Astrocyte of the spinal cord (primary cell): Measurements from ENCODE around the gene LRRC46.

Source experiments
- DNase-seq: peaks from one replicate; pipeline ENCODE4 v3.0.0; 2011; ENCODE audit warnings: low read depth, low spot score
- H3K4me3 ChIP-seq: 2 replicates; pipeline ENCODE4 v1.5.1; 2011; ENCODE audit warnings: low read depth, mild to moderate bottlenecking, low read length, moderate library complexity
- in situ Hi-C: cut with HindIII; loops from 2 replicates; pipeline ENCODE4 v1.10.0; 2017; ENCODE audit warnings: low sequenced_read_pairs
- TF ChIP-seq, protein P1 (sequence below): IDR thresholded peaks from 2 replicates; pipeline ENCODE4 v1.5.1; 2012; ENCODE audit warnings: low read depth, mild to moderate bottlenecking, low read length, inconsistent platforms

Gene LRRC46

GRCh38 chr17:47797797-47798196 is 33.7 kb upstream of the LRRC46 start:
- no peak for DNase-seq
- TF ChIP-seq, protein P1, sequence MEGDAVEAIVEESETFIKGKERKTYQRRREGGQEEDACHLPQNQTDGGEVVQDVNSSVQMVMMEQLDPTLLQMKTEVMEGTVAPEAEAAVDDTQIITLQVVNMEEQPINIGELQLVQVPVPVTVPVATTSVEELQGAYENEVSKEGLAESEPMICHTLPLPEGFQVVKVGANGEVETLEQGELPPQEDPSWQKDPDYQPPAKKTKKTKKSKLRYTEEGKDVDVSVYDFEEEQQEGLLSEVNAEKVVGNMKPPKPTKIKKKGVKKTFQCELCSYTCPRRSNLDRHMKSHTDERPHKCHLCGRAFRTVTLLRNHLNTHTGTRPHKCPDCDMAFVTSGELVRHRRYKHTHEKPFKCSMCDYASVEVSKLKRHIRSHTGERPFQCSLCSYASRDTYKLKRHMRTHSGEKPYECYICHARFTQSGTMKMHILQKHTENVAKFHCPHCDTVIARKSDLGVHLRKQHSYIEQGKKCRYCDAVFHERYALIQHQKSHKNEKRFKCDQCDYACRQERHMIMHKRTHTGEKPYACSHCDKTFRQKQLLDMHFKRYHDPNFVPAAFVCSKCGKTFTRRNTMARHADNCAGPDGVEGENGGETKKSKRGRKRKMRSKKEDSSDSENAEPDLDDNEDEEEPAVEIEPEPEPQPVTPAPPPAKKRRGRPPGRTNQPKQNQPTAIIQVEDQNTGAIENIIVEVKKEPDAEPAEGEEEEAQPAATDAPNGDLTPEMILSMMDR = no peak
- in situ Hi-C loops = no loop called here
- no peak overlapping the region for H3K4me3 ChIP-seq

DNA sequence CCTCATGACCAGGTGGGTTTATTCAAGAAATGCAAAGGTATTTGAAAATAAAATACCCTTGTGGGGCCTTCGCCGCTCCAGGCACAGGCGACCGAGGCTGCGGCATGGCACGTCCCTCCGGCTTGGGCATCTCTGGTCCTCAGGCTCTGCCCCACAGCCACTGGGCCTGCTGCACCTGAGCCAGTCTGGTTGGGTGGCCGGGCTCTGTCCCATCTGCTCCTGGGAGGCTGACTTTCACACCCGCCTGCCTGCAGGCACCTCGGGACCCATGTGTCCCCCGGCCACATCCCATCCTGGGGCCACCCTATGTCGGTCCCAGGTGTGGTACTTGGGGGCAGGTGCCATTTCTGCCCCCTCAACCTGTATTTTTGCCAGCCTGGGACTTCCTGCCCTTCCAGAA is 30.8 kb upstream of the LRRC46 start:
- no peak for DNase-seq
- in situ Hi-C loops = no loop called here
- no peak overlapping the region for H3K4me3 ChIP-seq
- TF ChIP-seq, protein P1 = no peak

DNA sequence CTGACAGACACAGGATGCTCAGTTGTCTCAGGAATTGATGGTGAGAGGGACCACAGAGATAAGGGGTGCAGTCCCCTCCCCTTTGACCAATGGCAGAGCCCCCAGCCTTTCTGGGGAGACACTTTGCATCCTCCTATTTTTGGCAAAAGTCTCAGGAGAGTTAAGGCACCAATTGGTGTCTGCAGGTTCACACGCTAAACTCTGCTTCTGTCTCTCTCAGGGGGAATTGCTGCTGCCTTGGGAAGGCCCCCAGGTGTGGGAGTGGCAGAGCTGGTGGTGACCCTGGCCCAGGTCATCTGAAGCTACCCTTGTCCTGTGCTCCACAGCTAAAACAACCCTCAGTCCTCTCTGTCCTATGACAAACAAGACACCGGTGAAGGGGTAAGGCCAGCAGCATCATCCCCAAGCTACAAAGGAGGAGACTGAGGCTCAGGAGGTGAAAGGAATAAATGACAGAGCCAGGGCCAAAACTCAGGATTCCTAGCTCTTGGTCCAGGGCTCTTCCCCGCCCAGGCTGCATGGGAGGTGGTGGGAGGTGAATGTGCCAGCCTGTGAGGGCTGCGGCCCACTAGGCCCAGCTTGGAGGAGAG is 30.2 kb upstream of the LRRC46 start:
- in situ Hi-C loops = no loop called here
- no peak overlapping the region for H3K4me3 ChIP-seq
- DNase-seq = no peak
- TF ChIP-seq, protein P1 = no peak

DNA sequence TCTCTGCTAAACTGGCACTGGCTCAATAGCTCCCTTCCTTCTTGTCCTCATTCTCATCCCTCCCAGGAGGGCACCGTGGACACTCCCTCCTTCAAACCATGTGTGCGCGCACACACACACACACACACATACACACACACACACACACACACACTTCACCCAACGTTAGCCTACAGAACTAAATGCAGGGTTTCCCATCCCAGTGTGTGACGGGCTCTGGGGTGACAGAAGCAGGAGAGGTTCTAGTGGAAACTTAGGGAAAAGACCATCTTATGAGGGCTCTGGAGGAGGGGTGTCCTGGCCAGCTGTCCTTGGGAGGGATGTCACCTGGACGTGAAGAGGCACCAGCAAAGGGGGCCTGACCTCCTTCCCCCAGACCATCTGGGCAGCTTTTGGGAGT is 29.6 kb upstream of the LRRC46 start:
- in situ Hi-C loops = no loop called here

GRCh38 chr17:47802341-47803022 is 29.0 kb upstream of the LRRC46 start:
- in situ Hi-C loops = no loop called here
- DNase-seq = peak; percentile 48
- no peak overlapping the region for H3K4me3 ChIP-seq
- TF ChIP-seq, protein P1 = peak; percentile 74

More for the DNA sequence above, 29.6 kb upstream of the LRRC46 start:
- no peak overlapping the region for H3K4me3 ChIP-seq
- DNase-seq = no peak
- TF ChIP-seq, protein P1 = no peak

DNA sequence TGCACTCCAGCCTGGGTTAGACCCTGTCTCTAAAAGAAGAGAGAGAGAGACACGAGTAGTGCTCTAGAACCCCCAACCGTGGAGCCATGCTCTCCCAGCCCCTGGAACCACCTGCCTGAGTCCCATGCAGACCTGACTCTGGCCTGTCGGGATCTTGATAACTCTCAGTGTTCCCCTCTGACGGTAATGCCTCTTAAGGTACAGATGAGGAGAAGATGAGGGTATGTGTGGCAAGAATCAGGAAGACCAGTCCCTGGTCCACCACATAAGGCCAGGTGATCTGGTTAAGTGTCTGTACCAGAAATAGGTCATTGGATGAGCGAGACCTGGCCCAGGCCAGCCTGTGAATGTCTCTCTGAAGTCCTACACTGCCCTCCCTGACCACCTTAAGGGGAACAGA is 28.3 kb upstream of the LRRC46 start:
- no peak for DNase-seq
- H3K4me3 ChIP-seq = no peak overlapping the region
- TF ChIP-seq, protein P1 = no peak
- in situ Hi-C loops = no loop called here
